ENCODE measurements around the gene AVPI1. TPM values are rescaled to one million over a fixed set of nuclear protein-coding genes. Genes with fewer than 3 reads are reported as not detected.

The AVPI1 gene
- polyA plus RNA-seq, 3 donors: 2.0 to 11.2 (median 2.9) TPM

- Mint-ChIP-seq H3K9me3 (peaks cover 0 to 3% (median 0%) of the 10 kb centered on the region in 7 donors), H3K36me3 (peaks cover 0 to 2% of the 10 kb centered on the region in 2 donors), H3K27me3 (ENCODE audit: low read depth in 3 of 3) (peaks cover 0 to 2% (median 1%) of the 10 kb centered on the region in 3 donors), H3K27ac (peak overlapping the region; percentile 86 to 96 (median 93)), H3K4me1 (peaks cover 43% of the 10 kb centered on the region), H3K4me3 (peak overlapping the region in 1 of 2 donors; percentile 15)
- peak overlapping the region; percentile 15 for H3K9ac ChIP-seq (ENCODE audit: insufficient read depth, low read length, poor library complexity, severe bottlenecking)
- no peaks in the 10 kb centered on the region for H3K27me3 ChIP-seq (ENCODE audit: control insufficient read depth in 2 of 2, insufficient read depth in 2 of 2, low read length in 2 of 2)
- WGBS (ENCODE audit: insufficient coverage): no CpG with 5 or more reads among the region's 3 CpGs
- H3K27ac ChIP-seq (ENCODE audit: low read depth in 1 of 2, low read length in 2 of 2): peak overlapping the region; percentile 23 to 81
- no peaks in the 10 kb centered on the region for H3K79me2 ChIP-seq (ENCODE audit: insufficient read depth, low read length)
- no peaks in the 10 kb centered on the region for H4K20me1 ChIP-seq (ENCODE audit: insufficient read depth, low read length)
- H3K36me3 ChIP-seq (replicated peaks in 1 of 2; ENCODE audit: control insufficient read depth in 1 of 2, insufficient read depth in 2 of 2, low read length in 2 of 2): no peaks in the 10 kb centered on the region
- TF ChIP-seq, protein P1, sequence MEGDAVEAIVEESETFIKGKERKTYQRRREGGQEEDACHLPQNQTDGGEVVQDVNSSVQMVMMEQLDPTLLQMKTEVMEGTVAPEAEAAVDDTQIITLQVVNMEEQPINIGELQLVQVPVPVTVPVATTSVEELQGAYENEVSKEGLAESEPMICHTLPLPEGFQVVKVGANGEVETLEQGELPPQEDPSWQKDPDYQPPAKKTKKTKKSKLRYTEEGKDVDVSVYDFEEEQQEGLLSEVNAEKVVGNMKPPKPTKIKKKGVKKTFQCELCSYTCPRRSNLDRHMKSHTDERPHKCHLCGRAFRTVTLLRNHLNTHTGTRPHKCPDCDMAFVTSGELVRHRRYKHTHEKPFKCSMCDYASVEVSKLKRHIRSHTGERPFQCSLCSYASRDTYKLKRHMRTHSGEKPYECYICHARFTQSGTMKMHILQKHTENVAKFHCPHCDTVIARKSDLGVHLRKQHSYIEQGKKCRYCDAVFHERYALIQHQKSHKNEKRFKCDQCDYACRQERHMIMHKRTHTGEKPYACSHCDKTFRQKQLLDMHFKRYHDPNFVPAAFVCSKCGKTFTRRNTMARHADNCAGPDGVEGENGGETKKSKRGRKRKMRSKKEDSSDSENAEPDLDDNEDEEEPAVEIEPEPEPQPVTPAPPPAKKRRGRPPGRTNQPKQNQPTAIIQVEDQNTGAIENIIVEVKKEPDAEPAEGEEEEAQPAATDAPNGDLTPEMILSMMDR (IDR thresholded peaks at IDR 0.05): no peak
- H3K4me2 ChIP-seq (replicated peaks; ENCODE audit: extremely low read depth, low read length, poor library complexity, severe bottlenecking): no peak overlapping the region
- no peaks in the 10 kb centered on the region for H3K9me3 ChIP-seq (replicated peaks in 1 of 2; ENCODE audit: control insufficient read depth in 1 of 2, insufficient read depth in 1 of 2, low read length in 2 of 2)
- peaks cover 50 to 60% of the 10 kb centered on the region in 2 donors for H3K4me1 ChIP-seq (ENCODE audit: control insufficient read depth in 1 of 2, insufficient read depth in 2 of 2, low read length in 2 of 2)
- DNase-seq: peak in 2 of 3 donors; percentile 43 to 56
- no peak overlapping the region for H3K4me3 ChIP-seq (replicated peaks in 1 of 3; ENCODE audit: low read depth in 2 of 3, low read length in 3 of 3)
- intact Hi-C loops (cut with micrococcal nuclease): no loop called here
- no peak overlapping the region for H2AFZ ChIP-seq (ENCODE audit: insufficient read depth, low read depth, low read length, poor library complexity, severe bottlenecking)
Observed at GRCh38 chr10:97690133-97690532, 3.1 kb upstream of the AVPI1 start.

DNA sequence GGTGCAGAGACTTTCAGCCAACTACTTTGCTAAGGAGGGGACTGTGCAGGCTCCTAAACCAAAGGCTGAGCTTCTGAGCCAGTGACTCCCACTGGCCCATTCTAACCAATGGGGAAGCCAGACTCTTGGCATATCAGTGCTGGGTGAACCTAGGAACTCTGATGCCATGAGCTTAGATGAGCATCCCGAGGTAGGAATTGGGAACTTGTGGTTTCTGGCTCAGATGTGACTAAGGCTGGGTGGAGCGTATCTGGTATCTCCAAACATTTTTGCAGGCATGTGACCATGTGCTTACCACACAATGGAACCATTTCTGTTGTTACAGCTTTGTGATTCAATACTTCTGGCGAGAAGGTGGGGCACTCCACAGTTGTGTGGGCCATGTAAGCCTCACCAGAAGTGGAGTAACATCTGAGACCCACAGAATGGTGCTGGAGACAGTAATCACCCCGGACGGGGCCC lies 2.5 kb upstream of the AVPI1 start:
- DNase-seq: peak; percentile 94 to 98 (median 96)
- Mint-ChIP-seq H3K27ac (peak overlapping the region; percentile 86 to 96 (median 93)), H3K4me1 (peaks cover 48% of the 10 kb centered on the region), H3K4me3 (no peak overlapping the region), H3K27me3 (ENCODE audit: low read depth in 3 of 3) (peaks cover 0 to 2% (median 1%) of the 10 kb centered on the region in 3 donors), H3K9me3 (peaks cover 0 to 3% (median 0%) of the 10 kb centered on the region in 7 donors), H3K36me3 (peaks cover 0 to 2% of the 10 kb centered on the region in 2 donors)
- WGBS (ENCODE audit: insufficient coverage): 0% methylated on average over 2 of the region's 5 CpGs
- H4K20me1 ChIP-seq (ENCODE audit: insufficient read depth, low read length): no peaks in the 10 kb centered on the region
- no peak overlapping the region for H3K4me2 ChIP-seq (replicated peaks; ENCODE audit: extremely low read depth, low read length, poor library complexity, severe bottlenecking)
- intact Hi-C loops (cut with micrococcal nuclease): loop anchor here (5.0 to 10.0 kb wide), 3 partner anchors 47 to 945 kb away; partner anchors contain the start of genes ZFYVE27 (in 2 of the 2) and PI4K2A (in 1 of the 2)
- H3K36me3 ChIP-seq (replicated peaks in 1 of 2; ENCODE audit: control insufficient read depth in 1 of 2, insufficient read depth in 2 of 2, low read length in 2 of 2): no peaks in the 10 kb centered on the region
- no peaks in the 10 kb centered on the region for H3K9me3 ChIP-seq (replicated peaks in 1 of 2; ENCODE audit: control insufficient read depth in 1 of 2, insufficient read depth in 1 of 2, low read length in 2 of 2)
- peak overlapping the region; percentile 15 for H3K9ac ChIP-seq (ENCODE audit: insufficient read depth, low read length, poor library complexity, severe bottlenecking)
- peak overlapping the region; percentile 23 to 81 for H3K27ac ChIP-seq (ENCODE audit: low read depth in 1 of 2, low read length in 2 of 2)
- no peaks in the 10 kb centered on the region for H3K79me2 ChIP-seq (ENCODE audit: insufficient read depth, low read length)
- peaks cover 53 to 65% of the 10 kb centered on the region in 2 donors for H3K4me1 ChIP-seq (ENCODE audit: control insufficient read depth in 1 of 2, insufficient read depth in 2 of 2, low read length in 2 of 2)
- no peak overlapping the region for H3K4me3 ChIP-seq (replicated peaks in 1 of 3; ENCODE audit: low read depth in 2 of 3, low read length in 3 of 3)
- H3K27me3 ChIP-seq (ENCODE audit: control insufficient read depth in 2 of 2, insufficient read depth in 2 of 2, low read length in 2 of 2): no peaks in the 10 kb centered on the region
- no peak overlapping the region for H2AFZ ChIP-seq (ENCODE audit: insufficient read depth, low read depth, low read length, poor library complexity, severe bottlenecking)
- TF ChIP-seq, protein P1 (IDR thresholded peaks at IDR 0.05): no peak

Measured in CD14-positive monocyte (primary cell).